H9 (cell line): Measurements from ENCODE around the gene SH3BP2. TPM values are rescaled to one million over a fixed set of nuclear protein-coding genes. Genes with fewer than 3 reads are reported as not detected.

Source experiments
- DNase-seq: peaks from one replicate; pipeline ENCODE4 v3.0.0-alpha.2; 2017
- H2AFZ ChIP-seq: one replicate; pipeline ENCODE4 v1.6.1; 2013; ENCODE audit warnings: mild to moderate bottlenecking, low read length, control low read depth, moderate library complexity
- H2AK5ac ChIP-seq: 2 replicates; pipeline ENCODE4 v1.6.1; 2013; ENCODE audit warnings: low read length, control low read depth, mixed read lengths; ENCODE audit not compliant: insufficient read length
- H2BK120ac ChIP-seq: one replicate; pipeline ENCODE4 v1.6.1; 2013; ENCODE audit warnings: low read depth, mild to moderate bottlenecking, low read length, control low read depth, inconsistent platforms; ENCODE audit not compliant: poor library complexity, severe bottlenecking
- H2BK12ac ChIP-seq: 2 replicates; pipeline ENCODE4 v1.6.1; 2013; ENCODE audit warnings: low read length, control low read depth, mixed read lengths, low read depth; ENCODE audit not compliant: insufficient read length
- H2BK15ac ChIP-seq: 2 replicates; pipeline ENCODE4 v1.6.1; 2013; ENCODE audit warnings: low read depth, low read length, control low read depth
- H2BK20ac ChIP-seq: one replicate; pipeline ENCODE4 v1.6.1; 2013; ENCODE audit warnings: low read depth, mild to moderate bottlenecking, low read length, control low read depth, inconsistent platforms; ENCODE audit not compliant: poor library complexity, severe bottlenecking
- H2BK5ac ChIP-seq: 2 replicates; pipeline ENCODE4 v1.6.1; 2013; ENCODE audit warnings: low read length, control low read depth, mixed read lengths; ENCODE audit not compliant: insufficient read length
- H3K14ac ChIP-seq: 2 replicates; pipeline ENCODE4 v1.6.1; 2013; ENCODE audit warnings: low read length, control low read depth; ENCODE audit not compliant: insufficient read depth
- H3K18ac ChIP-seq: 2 replicates; pipeline ENCODE4 v1.6.1; 2013; ENCODE audit warnings: low read depth, mild to moderate bottlenecking, mixed read lengths, low read length, control low read depth; ENCODE audit not compliant: insufficient read length
- H3K23ac ChIP-seq: 2 replicates; pipeline ENCODE4 v1.6.1; 2013; ENCODE audit warnings: low read length, control low read depth, mixed read lengths, low read depth; ENCODE audit not compliant: insufficient read length
- H3K23me2 ChIP-seq: 2 replicates; pipeline ENCODE4 v1.6.1; 2013; ENCODE audit warnings: low read depth, mild to moderate bottlenecking, mixed read lengths, low read length, control low read depth; ENCODE audit not compliant: insufficient read length, poor library complexity, severe bottlenecking
- H3K27ac ChIP-seq: 2 replicates; pipeline ENCODE4 v1.5.1; 2013; ENCODE audit warnings: low read length, control low read depth, mixed read lengths, low read depth; ENCODE audit not compliant: insufficient read length
- H3K27me3 ChIP-seq: 2 replicates; pipeline ENCODE4 v1.6.1; 2013; ENCODE audit warnings: low read length, control low read depth, inconsistent platforms; ENCODE audit not compliant: insufficient read depth
- H3K4ac ChIP-seq: 2 replicates; pipeline ENCODE4 v1.6.1; 2013; ENCODE audit warnings: low read depth, mild to moderate bottlenecking, control low read depth, inconsistent platforms, low read length, moderate library complexity
- H3K4me1 ChIP-seq: 2 replicates; pipeline ENCODE4 v1.6.1; 2013; ENCODE audit warnings: low read length, control low read depth, inconsistent platforms; ENCODE audit not compliant: insufficient read depth
- H3K4me2 ChIP-seq: 2 replicates; pipeline ENCODE4 v1.6.1; 2013; ENCODE audit warnings: low read length, control low read depth, mixed read lengths; ENCODE audit not compliant: insufficient read length, insufficient read depth
- H3K56ac ChIP-seq: 2 replicates; pipeline ENCODE4 v1.6.1; 2013; ENCODE audit warnings: low read depth, mild to moderate bottlenecking, mixed read lengths, low read length, control low read depth; ENCODE audit not compliant: insufficient read length
- H3K79me1 ChIP-seq: 2 replicates; pipeline ENCODE4 v1.6.1; 2013; ENCODE audit warnings: low read depth, mild to moderate bottlenecking, moderate library complexity, low read length, control low read depth, inconsistent platforms; ENCODE audit not compliant: insufficient read depth, poor library complexity, severe bottlenecking
- H3K79me2 ChIP-seq: 2 replicates; pipeline ENCODE4 v1.6.1; 2013; ENCODE audit warnings: low read length, control low read depth, inconsistent platforms; ENCODE audit not compliant: insufficient read depth
- H3K9ac ChIP-seq: 2 replicates; pipeline ENCODE4 v1.6.1; 2013; ENCODE audit warnings: low read length, control low read depth, mixed read lengths; ENCODE audit not compliant: insufficient read length; ENCODE audit errors: extremely low read depth
- H3K9me3 ChIP-seq: one replicate; pipeline ENCODE4 v1.6.1; 2013; ENCODE audit warnings: low read depth, low read length, inconsistent platforms; ENCODE audit not compliant: control insufficient read depth
- H3T11ph ChIP-seq: one replicate; pipeline ENCODE4 v1.6.1; 2013; ENCODE audit warnings: mild to moderate bottlenecking, low read length, control low read depth, inconsistent platforms
- H4K20me1 ChIP-seq: one replicate; pipeline ENCODE4 v1.6.1; 2013; ENCODE audit not compliant: control insufficient read depth, insufficient read length, insufficient read depth
- H4K5ac ChIP-seq: 2 replicates; pipeline ENCODE4 v1.6.1; 2013; ENCODE audit warnings: low read depth, mild to moderate bottlenecking, mixed read lengths, low read length, control low read depth; ENCODE audit not compliant: insufficient read length
- H4K8ac ChIP-seq: replicated peaks from 2 replicates; pipeline ENCODE4 v1.6.1; 2013; ENCODE audit warnings: low read length, control low read depth, mixed read lengths, low read depth; ENCODE audit not compliant: insufficient read length
- H4K91ac ChIP-seq: 2 replicates; pipeline ENCODE4 v1.6.1; 2013; ENCODE audit warnings: low read depth, mild to moderate bottlenecking, moderate library complexity, mixed read lengths, low read length, control low read depth; ENCODE audit not compliant: insufficient read length
- H3K27ac Mint-ChIP-seq, 3 experiments: 2 replicates in 2 of 3; 3 replicates in 1 of 3; pipeline ENCODE4 v1.8.0; 2020 to 2021; ENCODE audit warnings: mixed read lengths in 3 of 3, mild to moderate bottlenecking in 1 of 3, moderate library complexity in 1 of 3
- H3K27me3 Mint-ChIP-seq: 2 replicates; pipeline ENCODE4 v1.8.0; 2021; ENCODE audit warnings: low read depth, mild to moderate bottlenecking, moderate library complexity, mixed read lengths
- H3K36me3 Mint-ChIP-seq, 3 experiments: 2 replicates in 2 of 3; 3 replicates in 1 of 3; pipeline ENCODE4 v1.8.0; 2020 to 2021; ENCODE audit warnings: low read depth in 3 of 3, mixed read lengths in 3 of 3; ENCODE audit not compliant: insufficient read depth in 1 of 3
- H3K4me1 Mint-ChIP-seq, 2 experiments: 2 replicates each; pipeline ENCODE4 v1.8.0; 2020; ENCODE audit warnings: mixed read lengths in 2 of 2
- H3K4me3 Mint-ChIP-seq, 2 experiments: 2 replicates in 1 of 2; 3 replicates in 1 of 2; pipeline ENCODE4 v1.8.0; 2020 to 2021; ENCODE audit warnings: mild to moderate bottlenecking in 2 of 2, mixed read lengths in 2 of 2, moderate library complexity in 1 of 2
- H3K9me3 Mint-ChIP-seq, 2 experiments: 2 replicates in 1 of 2; 3 replicates in 1 of 2; pipeline ENCODE4 v1.8.0; 2020; ENCODE audit warnings: mild to moderate bottlenecking in 2 of 2, mixed read lengths in 2 of 2, moderate library complexity in 1 of 2
- WGBS: extraction: QIAGEN DNeasy Blood & Tissue Kit; methylation state at CpG from one replicate; pipeline ENCODE4 v1.1.7; 2013; ENCODE audit warnings: missing lambda C conversion rate, low lambda C conversion rate, mixed read lengths; ENCODE audit not compliant: insufficient read length; ENCODE audit errors: extremely low coverage; 5-methylcytosine and 5-hydroxymethylcytosine counted together
- total RNA-seq: library from RNA; stranded (reverse); gene quantifications from 2 replicates; pipeline ENCODE4 v1.2.1, GENCODE V29; 2021
- TF ChIP-seq, protein P1 (sequence below): fragments of 200-600 bp; sonication (generic); conservative IDR thresholded peaks from 3 replicates; pipeline ENCODE4 v1.8.0; 2021; ENCODE audit warnings: antibody characterized with exemption, mild to moderate bottlenecking

Gene SH3BP2
- total RNA-seq, 1 experiment from 2014 or later: 37.6 TPM

DNA sequence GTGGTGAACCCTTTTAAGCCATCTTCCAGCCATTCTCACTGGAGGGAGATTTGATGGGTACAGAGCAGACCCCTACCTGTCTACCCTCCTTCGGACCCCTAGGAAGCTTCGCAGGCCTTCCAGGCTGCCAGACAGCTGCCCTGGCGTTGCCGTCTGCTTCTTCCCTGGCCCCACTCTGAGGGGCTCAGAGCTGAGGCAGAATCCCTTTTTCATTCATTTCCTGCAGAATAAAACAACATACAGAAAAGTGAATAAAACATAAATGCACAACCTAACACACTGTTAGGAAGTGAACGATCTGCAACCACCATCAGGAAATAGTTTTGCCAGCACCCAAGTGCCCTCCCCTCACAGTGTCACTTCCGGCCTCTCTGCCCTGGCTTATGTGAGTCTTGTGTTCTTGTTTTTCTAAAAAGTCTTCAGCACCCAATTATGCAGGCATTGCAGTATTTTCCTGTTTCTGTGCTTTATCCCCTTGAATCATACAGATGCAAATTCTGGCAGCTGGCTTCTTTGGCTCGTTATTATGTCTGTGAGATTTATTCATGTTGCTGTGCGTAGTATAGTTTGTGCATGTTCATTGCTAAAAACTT, 45.1 kb downstream of the SH3BP2 start:
- Histone ChIP-seq H3K14ac (no peak overlapping the region), H4K5ac (no peak overlapping the region), H2AK5ac (no peak overlapping the region), H3K4me2 (no peak overlapping the region), H2BK5ac (no peak overlapping the region), H4K91ac (no peak overlapping the region), H2BK120ac (no peak overlapping the region), H3K4ac (no peak overlapping the region), H3K23ac (no peak overlapping the region), H3K27me3 (no peaks in the 10 kb centered on the region), H3K27ac (no peak overlapping the region), H4K20me1 (peaks cover 2% of the 10 kb centered on the region), H3K9me3 (no peaks in the 10 kb centered on the region), H2BK15ac (no peak overlapping the region), H3K56ac (no peak overlapping the region), H3K23me2 (peaks cover 2% of the 10 kb centered on the region), H2BK20ac (no peak overlapping the region), H3K79me2 (no peaks in the 10 kb centered on the region), H3K79me1 (no peaks in the 10 kb centered on the region), H3T11ph (no peak overlapping the region), H2BK12ac (no peak overlapping the region), H2AFZ (no peak overlapping the region), H4K8ac (no peak overlapping the region), H3K9ac (no peak overlapping the region), H3K18ac (no peak overlapping the region), H3K4me1 (no peaks in the 10 kb centered on the region; the same call in 1 of the 2 replicates)
- TF ChIP-seq, protein P1, sequence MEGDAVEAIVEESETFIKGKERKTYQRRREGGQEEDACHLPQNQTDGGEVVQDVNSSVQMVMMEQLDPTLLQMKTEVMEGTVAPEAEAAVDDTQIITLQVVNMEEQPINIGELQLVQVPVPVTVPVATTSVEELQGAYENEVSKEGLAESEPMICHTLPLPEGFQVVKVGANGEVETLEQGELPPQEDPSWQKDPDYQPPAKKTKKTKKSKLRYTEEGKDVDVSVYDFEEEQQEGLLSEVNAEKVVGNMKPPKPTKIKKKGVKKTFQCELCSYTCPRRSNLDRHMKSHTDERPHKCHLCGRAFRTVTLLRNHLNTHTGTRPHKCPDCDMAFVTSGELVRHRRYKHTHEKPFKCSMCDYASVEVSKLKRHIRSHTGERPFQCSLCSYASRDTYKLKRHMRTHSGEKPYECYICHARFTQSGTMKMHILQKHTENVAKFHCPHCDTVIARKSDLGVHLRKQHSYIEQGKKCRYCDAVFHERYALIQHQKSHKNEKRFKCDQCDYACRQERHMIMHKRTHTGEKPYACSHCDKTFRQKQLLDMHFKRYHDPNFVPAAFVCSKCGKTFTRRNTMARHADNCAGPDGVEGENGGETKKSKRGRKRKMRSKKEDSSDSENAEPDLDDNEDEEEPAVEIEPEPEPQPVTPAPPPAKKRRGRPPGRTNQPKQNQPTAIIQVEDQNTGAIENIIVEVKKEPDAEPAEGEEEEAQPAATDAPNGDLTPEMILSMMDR: no peak
- Mint-ChIP-seq H3K27ac (peak overlapping the region in 2 of 3 experiments; percentile 49 to 69; a peak in 3 of 7 replicates), H3K27me3 (no peaks in the 10 kb centered on the region), H3K4me1 (peaks cover 22 to 26% of the 10 kb centered on the region in 2 experiments), H3K36me3 (peaks cover 2 to 18% (median 18%) of the 10 kb centered on the region in 3 experiments), H3K4me3 (no peak overlapping the region), H3K9me3 (peaks cover 5 to 8% of the 10 kb centered on the region in 2 experiments; a peak in 3 of 5 replicates)
- DNase-seq: no peak
- WGBS: no CpG with 5 or more reads among the region's 8 CpGs
